ENCODE data around the gene DIS3L2.
"Not testable (repeated sequence)": the region's sequence is repeated elsewhere in the genome, so short reads cannot be mapped to it uniquely, and the experiment has no call there.

Gene DIS3L2

DNA sequence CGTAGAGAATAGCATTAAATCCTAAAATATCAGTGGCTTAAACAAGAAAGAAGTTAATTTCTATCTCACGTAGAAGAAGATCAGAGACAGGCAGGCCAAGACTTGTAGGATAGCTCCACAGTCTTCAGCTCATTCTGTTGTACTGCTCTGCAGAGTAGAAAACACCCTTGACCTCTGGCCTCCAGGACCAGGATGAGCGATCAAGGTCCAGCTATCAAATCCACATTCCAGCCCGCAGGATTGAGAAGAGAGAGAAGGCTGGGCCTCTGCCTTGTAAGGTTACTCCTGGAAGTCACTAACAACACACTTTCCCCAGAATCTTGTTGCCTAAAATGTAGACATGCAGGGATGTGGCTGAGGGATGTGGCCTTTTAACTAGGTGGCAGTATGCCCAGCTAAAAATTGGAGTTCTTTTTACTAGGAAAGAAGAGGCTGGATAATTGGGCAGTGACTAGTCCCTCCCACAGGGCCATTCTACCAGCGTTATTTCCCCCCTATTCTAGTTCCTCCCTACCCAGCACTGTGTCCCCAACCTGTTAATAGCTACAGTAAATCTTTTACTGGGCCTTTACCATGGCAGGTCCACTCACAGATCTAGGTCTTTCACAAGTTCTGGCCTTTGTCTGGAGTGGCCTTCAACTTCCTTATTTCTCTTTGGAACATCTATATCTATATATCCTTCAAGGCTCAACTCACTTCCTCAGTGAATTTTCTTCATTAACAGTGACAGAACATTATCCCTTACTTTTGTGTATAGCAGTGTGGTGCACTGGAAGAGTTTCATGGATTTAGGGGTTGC is 165.0 kb downstream of the DIS3L2 start:
- no peak for DNase-seq

DNA sequence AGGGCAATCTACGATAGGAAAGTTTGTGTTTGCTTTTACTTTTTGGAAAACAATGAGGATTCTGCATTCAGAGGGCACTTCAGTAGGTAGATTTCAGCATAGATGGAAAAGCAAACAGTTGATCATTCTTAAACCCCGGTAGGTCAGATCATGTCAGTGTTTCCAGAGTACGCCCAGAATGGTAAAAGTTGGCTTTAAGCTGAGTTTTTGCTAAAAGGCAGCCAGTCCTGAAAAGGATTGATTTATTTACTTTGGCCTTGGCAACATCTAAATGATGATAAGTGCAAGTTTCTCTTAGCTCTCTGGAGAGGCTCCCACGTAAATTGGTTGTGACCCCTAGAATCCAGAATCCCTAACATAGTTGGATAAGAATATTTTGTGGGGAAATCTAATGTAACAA is 168.0 kb downstream of the DIS3L2 start:
- no peak for DNase-seq

DNA sequence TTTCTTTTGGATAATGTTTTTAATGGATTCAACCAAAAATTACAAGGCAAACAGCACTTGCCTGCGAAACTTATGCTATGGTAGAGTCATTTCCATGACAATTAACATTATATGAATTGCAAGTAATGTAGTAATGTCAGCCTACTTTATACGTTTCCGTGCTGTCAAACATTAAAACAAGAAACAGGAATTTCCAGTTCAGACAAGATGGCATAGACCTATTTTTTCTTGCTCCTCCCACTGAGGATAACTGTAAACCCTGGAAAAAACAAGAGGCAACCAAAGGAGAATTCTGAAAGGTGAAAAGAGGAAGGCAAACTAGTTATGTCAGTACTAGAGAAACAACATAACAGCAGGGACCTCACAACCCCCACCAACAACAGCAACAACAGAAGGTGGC is 170.7 kb downstream of the DIS3L2 start:
- DNase-seq = no peak

DNA sequence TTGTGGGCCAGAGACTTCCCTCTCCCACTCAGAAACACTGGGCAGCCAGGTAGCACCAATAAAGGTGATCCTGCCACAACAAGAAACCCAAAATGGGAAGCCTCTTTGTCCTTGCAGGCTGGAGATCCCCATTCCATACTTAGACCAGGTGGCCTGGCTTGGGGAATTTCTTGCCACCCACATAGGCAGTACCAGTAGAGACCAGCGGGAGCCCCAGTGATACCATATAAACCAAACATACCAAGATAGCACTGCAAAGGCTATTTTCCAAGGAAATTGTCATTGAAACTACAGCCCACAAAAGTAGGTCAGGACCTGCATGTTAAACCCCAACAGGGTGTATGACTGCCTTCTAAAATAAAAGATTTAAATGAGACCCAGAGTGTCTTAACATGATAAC is 171.6 kb downstream of the DIS3L2 start:
- DNase-seq = no peak

DNA sequence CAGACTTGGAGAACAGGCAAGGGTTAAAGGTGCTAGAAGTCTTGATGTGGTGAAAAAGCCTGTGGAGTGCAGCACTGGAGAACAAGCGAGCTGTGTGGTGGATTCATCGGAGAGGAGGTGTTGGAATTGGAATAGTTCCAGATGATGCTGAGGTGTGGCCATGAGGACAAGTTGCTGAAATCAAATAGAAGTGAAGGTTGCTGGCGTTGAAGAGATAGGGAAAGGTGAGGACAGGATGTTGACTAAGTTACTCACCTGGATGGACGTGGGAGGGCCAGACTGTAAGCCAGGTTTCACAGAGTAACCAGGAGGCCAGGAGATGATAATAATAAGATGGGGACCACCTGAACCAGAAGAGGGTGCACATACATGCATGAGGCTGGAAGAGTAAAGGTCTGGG is 173.4 kb downstream of the DIS3L2 start:
- no peak for DNase-seq

DNA sequence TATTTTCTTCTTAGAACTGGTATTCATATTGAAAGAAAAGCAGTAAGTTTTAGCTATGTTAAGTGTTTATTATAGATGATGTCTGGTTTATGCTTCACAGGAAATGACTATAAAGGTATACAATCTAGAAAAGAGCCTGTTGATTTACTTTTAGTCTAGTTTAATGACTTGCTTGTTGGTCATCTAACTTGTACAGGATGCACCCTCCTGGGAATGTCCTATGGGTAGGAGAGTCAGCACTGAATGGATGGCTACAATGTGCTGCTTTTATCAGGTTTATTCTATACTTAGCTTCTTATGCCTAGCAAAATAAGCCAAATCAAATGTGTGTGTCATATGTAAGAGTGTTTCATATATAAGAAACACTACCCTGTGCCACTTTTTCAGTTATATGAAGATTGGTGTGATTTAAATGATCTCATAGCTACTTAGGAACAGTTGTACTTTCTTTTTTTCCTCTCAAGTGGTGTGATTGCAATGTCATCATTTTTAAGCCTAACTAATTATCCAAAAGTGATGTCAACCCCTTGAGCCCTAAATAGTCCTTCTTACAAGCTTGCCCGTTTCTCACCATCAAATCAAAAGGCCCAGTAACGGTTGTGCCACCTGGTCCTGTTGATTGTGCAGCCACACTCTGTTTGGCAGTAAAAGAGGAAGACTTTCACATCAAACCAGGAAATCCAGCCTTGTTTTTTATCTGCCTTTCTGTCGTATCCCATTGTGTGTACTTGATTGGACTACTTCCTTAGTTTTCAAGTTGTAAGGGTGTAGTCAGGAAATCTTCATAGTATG is 176.0 kb downstream of the DIS3L2 start:
- DNase-seq = no peak

DNA sequence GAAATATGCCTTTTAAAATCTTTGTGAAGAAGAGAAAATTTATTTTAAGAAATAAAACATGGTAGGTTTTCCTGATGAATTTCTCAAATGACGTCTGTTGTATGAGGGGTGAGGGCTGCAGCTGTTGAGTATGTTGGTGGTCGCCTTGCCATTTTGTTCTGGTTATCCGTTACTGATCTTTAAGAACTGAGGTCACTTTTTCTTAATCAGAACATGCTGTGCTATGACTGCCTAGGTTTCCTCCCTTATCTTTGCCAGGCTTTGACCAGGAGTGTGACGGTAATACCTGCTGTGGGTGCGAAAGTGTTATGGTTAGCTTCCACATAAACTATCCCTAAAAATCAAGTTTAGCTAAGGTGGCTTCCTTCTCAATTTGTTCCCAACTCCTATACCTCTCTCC is 176.9 kb downstream of the DIS3L2 start:
- DNase-seq = no peak

DNA sequence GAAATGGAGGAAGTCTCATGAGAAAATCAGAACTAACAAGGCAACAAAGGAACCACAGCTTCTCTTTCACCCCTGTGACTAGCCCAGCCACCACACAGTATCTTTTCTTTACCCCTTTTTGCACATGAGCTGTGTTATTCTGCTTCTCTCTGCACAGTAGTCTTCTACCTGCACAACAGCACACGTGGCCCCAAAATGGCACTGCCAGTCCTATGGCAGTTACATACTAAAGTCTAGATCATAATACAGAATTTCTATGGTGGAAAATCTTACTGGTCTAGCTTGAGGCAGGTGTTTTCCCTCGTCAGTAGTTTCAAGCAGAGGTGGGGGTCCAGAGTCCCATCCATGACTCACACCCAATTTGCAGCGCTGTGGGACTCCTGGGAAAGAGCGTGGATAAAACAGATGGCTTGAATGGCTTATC is 177.7 kb downstream of the DIS3L2 start:
- DNase-seq = no peak

DNA sequence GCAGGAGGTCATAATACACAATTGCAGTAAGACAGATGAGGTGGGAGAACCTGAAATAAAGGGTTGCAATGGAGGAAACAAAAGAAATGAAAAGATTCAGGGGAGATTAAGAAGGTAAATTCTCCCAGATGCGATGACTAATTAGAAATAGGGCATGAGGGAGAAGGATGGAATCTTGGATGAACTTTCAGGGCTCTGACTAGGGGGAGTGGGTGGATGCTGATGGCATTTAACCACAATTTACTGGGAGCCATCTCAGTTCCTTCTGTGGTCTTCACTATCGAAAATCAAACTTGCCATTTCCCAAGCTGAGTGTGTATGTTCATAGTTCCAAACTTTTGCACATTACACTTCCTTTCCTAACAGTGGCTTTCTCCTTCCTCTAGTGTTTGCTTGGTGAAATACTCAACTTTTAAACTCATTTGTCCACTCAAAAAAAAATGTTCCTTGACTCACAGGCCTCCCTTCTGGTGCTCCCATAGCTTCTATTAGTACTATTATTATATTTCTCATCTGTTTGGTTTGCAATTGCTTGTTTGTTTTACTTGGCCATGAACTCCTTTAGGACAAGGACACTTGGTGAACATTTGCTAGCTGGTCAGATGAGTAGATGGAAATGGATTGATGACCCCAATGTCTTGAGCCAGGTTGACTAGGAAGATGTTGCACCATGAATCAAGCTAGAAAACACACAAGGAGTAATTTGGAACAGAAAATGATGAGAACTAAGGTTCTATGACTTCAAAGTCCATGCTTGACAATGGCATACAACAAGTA is 178.5 kb downstream of the DIS3L2 start:
- no peak for DNase-seq

DNA sequence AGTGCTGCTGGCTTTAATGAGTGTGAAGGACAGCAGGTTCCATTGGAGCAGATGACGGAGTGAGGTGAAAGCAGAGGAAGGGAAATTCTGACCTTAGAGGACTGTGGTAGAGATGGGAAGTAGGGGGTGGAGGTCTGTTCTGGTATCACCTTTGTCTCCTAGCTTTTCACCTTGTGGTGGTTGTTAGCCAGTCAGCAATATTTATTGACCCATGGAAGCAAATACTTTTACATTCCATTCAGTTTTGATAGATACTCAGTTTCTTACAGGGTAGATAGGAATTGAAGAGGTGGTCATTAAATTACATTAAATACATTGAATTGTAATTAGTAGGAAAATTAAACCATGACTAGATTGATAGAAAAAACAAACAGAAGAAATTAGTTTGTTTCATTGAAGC is 180.1 kb downstream of the DIS3L2 start:
- no peak for DNase-seq

DNA sequence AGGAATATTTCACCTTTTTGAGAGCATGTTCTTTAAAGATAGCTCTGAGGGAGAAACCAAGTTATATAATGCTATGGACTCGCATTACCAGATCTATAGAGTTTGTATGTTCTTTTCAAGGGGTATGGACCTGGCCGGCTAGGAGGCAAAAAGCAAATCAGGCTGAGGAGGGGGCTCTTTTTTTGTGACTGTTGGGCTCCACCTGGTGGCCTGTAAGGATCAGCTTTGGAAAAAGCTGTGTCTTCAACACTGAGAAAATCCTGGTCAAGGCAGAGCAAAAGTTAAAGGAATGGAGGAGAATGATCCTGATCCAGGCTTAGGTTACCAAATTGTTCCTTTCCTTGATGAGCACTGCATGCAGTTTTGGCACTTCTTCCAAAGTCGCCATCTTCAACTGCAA is 180.5 kb downstream of the DIS3L2 start:
- peak; percentile 17 for DNase-seq

DNA sequence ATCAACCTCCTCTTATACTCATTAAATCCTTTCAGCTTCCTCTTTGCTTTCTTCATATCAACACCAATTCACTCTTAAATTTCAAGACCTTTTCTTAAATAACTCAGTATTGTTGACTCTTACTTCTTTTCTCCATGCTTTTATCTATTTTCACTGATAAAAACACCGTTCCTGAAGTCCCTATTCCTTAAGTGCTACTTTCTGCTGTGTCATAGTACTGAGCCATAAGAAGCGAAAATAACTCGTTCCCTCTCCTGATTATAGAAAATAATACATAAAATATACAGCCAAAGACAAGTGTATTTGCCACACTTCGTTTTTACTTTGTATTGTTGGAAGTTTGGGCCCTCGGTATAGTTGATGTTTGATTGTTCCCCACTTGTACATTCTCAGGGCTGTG is 181.0 kb downstream of the DIS3L2 start:
- no peak for DNase-seq

DNA sequence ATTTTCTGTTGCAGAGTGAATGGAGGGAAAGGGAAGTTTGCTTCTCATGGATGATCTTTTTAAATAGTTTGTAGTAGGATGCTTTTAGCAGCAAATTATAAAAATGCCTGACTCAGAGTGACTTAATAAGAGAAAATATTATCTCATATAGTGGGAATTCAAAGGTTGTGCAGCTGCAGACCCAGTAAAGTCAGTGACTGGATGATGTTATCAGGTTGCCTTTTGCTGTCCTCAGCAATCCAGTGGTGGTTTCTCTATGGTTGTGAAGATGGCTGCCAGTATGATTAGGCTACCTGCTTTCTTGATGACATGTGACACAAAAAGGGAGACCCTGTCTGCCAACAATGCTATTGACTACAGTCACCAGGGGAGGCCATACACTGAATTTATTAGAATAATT is 184.8 kb downstream of the DIS3L2 start:
- DNase-seq = no peak

DNA sequence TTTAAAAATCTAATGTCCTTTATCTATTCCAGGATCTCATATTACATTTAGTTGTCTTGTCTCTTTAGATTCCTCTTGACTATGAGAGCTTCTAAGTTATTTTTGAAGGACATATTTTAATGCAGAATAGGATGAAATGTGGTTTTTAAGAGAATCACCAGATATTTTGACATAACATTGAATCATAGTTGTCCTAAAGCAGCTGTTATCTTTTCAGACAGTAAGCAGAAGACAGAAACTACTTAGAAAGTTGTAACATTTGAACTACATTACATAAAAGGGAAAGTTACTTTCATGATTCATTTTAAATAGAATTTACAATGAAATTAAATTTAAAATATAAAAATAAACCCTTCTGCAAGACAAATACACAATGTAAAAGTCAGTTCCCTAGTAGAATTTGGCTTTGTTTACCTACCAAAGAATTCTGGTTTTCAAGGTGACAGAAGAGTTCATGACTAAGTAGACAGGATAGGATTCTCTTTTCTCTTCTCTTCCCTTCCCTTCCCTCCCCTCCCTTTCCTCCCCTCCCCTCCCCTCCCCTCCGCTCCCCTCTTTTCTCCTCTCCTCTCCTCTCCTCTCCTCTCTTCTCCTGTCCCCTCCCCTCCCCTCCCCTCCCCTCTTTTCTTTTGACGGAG is 186.0 kb downstream of the DIS3L2 start:
- DNase-seq = no peak

DNA sequence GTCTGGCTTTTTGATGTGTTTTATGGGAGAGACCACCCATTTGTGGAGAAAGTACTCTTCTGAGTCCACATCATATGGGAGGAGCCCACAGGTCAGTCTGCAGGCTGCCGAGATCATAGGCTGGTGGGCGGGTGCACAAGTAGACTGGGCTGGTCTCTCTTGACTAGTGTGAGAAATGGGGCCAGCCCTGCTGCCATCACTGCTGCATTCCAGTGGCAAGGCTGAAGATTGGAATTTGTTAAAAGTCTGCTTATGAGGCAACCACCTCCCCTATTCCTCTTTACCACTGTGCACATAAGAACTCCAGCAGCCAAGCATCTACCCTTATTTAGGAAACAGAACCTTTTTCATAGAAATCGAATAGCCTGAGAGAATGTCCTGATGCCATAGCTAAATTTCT is 200.7 kb downstream of the DIS3L2 start:
- DNase-seq = no peak

DNA sequence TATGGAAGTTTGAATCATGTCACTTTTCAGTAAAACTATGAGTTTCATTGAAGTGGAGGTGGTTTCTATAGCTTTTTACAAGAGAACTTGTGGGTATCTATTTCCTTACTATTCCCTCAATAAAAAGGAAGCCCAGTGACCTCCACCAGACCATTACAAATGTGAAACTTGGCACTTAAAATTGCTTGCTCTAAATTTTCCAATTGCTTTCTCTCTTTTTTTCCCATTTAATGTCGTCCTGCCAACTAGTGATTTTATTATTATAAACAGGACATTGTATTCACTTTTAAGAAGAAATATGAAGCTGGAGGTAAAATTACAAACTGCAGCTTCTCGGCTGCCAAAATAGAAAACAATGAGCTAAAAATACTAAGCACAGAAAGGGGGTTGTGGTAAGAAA is 208.9 kb downstream of the DIS3L2 start:
- DNase-seq = no peak

DNA sequence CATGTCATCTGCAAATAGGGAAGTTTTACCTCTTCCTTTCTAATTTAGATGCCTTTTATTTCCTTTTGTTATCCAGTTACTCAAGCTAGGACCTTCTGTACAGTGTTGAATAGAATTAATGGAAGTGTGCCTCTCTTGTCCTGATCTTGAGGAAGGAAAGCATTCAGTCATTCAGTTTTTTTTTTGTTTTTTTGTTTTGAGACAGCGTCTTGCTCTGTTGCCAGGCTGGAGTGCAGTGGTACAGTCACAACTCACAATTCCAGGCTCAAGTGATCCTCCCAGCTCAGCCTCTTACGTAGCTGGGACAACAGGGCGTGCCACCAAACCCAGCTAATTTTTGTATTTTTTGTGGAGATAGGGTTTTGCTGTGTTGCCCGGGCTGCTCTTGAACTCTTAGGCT is 213.1 kb downstream of the DIS3L2 start:
- DNase-seq = no peak

DNA sequence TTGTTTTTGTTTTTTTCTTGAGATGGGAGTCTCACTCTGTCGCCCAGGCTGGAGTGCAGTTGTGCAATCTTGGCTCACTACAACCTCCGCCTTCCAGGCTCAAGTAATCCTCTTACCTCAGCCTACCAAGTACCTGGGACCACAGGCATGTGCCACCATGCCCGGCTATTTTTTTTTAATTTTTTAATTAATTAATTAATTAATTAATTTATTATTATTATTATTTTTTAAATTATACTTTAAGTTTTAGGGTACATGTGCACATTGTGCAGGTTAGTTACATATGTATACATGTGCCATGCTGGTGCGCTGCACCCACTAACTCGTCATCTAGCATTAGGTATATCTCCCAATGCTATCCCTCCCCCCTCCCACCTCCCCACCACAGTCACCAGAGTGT is 215.1 kb downstream of the DIS3L2 start:
- not testable (repeated sequence) for DNase-seq

DNA sequence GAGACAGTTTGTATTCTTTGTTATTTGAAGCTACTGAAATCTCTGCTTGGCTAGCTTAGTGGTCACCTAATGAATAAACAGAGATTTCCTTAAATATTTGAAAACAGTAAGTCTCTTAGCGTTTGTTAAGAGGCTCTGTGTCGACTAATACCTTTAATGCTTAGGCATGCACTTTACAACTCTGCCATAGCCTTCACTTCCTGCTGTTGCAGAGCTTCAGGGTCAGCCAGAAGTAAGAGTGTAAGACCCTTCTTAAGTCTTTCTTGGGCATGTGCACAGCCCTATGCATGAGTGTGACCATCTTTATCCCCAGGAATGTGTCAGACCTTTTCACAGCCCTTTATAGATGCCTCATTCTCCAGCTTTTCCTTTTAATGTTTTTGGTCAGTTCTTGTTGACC is 221.8 kb downstream of the DIS3L2 start:
- DNase-seq = no peak

DNA sequence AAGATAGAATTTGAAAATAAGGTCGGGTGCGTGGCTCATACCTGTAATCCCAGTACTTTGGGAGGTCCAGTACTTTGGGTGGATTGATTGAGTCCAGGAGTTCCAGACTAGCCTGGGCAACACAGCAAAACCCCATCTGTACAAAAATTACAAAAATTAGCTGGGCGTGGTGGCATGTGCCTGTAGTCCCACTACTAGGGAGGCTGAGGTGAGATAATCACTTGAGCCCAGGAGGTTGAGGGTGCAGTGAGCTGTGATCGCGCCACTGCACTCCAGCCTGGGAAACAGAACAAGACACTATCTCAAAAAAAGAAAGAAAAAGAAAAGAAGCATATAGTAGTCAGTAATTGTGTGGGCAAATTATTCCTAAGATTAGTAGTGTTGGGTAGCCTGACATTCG is 222.8 kb downstream of the DIS3L2 start:
- DNase-seq = no peak

DNA sequence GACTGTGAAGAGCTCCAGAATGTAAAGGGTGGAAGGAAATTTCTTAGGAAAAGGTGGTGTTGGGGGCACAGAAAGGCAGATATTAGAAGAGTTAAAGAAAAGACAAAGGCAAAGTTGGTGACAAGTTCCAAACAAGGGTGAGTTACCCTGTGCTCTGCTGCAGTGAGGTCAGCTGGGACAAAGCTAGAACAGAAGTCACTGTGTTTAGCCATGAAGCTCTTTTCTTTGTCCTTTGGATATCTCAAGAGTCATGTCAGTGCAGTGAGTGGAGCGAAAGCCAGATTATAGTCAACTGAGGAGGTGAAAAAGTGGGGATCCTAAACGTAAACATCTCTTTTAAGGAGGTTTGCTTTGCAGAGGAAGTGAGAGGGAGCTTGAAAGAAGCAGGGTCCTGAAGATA is 229.3 kb downstream of the DIS3L2 start:
- no peak for DNase-seq

DNA sequence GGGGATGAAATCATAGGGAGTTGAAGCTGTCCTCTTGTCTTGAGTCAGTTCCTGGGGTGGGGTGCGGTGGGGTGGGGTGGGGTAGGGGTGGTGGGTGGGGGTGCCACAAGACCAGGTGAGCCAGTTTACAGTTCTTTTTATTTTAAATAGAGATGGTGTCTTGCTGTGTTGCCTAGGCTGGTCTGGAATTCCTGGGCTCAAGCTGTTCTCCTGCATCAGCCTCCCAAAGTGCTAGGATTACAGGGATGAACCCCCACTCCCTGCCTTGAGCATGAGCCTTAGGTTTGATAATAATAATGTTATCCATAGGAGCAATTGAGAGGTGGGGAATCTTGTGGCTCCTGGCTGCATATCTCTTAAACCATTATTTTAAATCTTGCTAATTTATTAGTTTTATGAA is 234.0 kb downstream of the DIS3L2 start:
- DNase-seq = no peak

DNA sequence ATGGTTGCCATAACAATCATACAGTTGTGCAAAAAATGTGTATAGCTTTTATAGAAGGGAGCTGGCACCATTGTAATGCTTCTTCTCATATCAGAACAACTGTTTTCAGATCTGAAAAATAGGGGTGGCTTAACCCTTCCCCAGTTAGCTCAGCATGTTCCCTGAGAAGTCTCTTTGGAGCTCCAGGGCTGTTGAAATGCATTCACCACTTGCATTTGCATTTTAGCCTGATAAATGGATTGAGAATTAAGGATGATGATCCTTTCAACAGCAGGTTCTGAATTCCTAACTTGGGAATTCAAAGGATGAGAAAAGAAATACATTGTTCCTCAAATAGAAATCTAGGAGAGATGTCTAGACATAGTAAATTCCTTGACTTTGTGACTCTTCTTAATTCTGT is 235.3 kb downstream of the DIS3L2 start:
- no peak for DNase-seq

All from NCI-H1694 (cell line).